WTC11 (cell line): ENCODE measurements around the gene BICDL1. TPM values are rescaled to one million over a fixed set of nuclear protein-coding genes. Genes with fewer than 3 reads are reported as not detected.
A peak's percentile ranks its signal among the peaks of the same experiment; 100 is the strongest.

Source experiments
- ATAC-seq: fragments of 200-7000 bp; cut with Tn5 transposase; 2 replicates; pipeline ENCODE4 v1.10.0; 2021; ENCODE audit warnings: mild to moderate bottlenecking, moderate library complexity
- CTCF ChIA-PET: fragments of 300-600 bp; sonication (Branson Sonifier 250); formaldehyde crosslinking; loops from one replicate; lab custom pipeline; 2021; ENCODE audit warnings: antibody characterized with exemption; lab: Charles Lee
- POLR2A ChIA-PET: fragments of 350-600 bp; sonication (Branson Sonifier 250); formaldehyde crosslinking; loops from one replicate; lab custom pipeline; 2021; ENCODE audit warnings: antibody characterized with exemption; lab: Charles Lee
- DNase-seq: peaks from one replicate; pipeline ENCODE4 v3.0.0; 2021; ENCODE audit warnings: low spot score
- H3K27ac Mint-ChIP-seq: 2 replicates; pipeline ENCODE4 v1.8.0; 2021; ENCODE audit warnings: mixed read lengths
- H3K27me3 Mint-ChIP-seq: 2 replicates; pipeline ENCODE4 v1.8.0; 2021; ENCODE audit warnings: low read depth, mild to moderate bottlenecking, moderate library complexity, mixed read lengths
- H3K36me3 Mint-ChIP-seq: 2 replicates; pipeline ENCODE4 v1.8.0; 2021; ENCODE audit warnings: mixed read lengths
- H3K4me1 Mint-ChIP-seq: 2 replicates; pipeline ENCODE4 v1.8.0; 2022; ENCODE audit warnings: mixed read lengths
- H3K4me3 Mint-ChIP-seq: 2 replicates; pipeline ENCODE4 v1.8.0; 2021; ENCODE audit warnings: mild to moderate bottlenecking, moderate library complexity, mixed read lengths
- H3K9me3 Mint-ChIP-seq: 2 replicates; pipeline ENCODE4 v1.8.0; 2021; ENCODE audit warnings: mixed read lengths
- ATF1 ChIP-seq: sonication (generic); formaldehyde crosslinking; IDR thresholded peaks from 2 replicates; pipeline ENCODE4 v1.8.1; 2023; ENCODE audit warnings: mild to moderate bottlenecking, moderate library complexity, missing genetic modification reagents
- CBFB ChIP-seq: sonication (generic); formaldehyde crosslinking; IDR thresholded peaks from 2 replicates; pipeline ENCODE4 v1.8.1; 2022; ENCODE audit warnings: mild to moderate bottlenecking, low read depth, missing genetic modification reagents
- ESRRA ChIP-seq: sonication (generic); formaldehyde crosslinking; IDR thresholded peaks from 2 replicates; pipeline ENCODE4 v1.8.1; 2022; ENCODE audit warnings: mild to moderate bottlenecking, missing genetic modification reagents, borderline replicate concordance
- GRHL2 ChIP-seq: fragments of 250-450 bp; sonication (Bioruptor Pico); IDR thresholded peaks from 2 replicates; pipeline ENCODE4 v1.8.0; 2022; ENCODE audit warnings: mild to moderate bottlenecking, moderate library complexity; ENCODE audit not compliant: insufficient replicate concordance, severe bottlenecking
- JUN ChIP-seq: sonication (generic); formaldehyde crosslinking; IDR thresholded peaks from 2 replicates; pipeline ENCODE4 v1.8.0; 2023; ENCODE audit warnings: mild to moderate bottlenecking, missing genetic modification reagents
- MAX ChIP-seq: sonication (generic); formaldehyde crosslinking; IDR thresholded peaks from 2 replicates; pipeline ENCODE4 v1.8.0; 2022; ENCODE audit warnings: mild to moderate bottlenecking, missing genetic modification reagents
- NR3C1 ChIP-seq: sonication (generic); formaldehyde crosslinking; conservative IDR thresholded peaks from 2 replicates; pipeline ENCODE4 v1.8.1; 2023; ENCODE audit warnings: low read depth, mild to moderate bottlenecking, missing genetic modification reagents
- PREB ChIP-seq: sonication (generic); formaldehyde crosslinking; IDR thresholded peaks from 2 replicates; pipeline ENCODE4 v1.8.1; 2022; ENCODE audit warnings: mild to moderate bottlenecking, missing genetic modification reagents, moderate library complexity, borderline replicate concordance
- RELA ChIP-seq: sonication (generic); formaldehyde crosslinking; IDR thresholded peaks from 2 replicates; pipeline ENCODE4 v1.8.1; 2022; ENCODE audit warnings: missing genetic modification reagents, mild to moderate bottlenecking, borderline replicate concordance
- TEAD1 ChIP-seq: sonication (generic); formaldehyde crosslinking; IDR thresholded peaks from 2 replicates; pipeline ENCODE4 v1.8.0; 2022; ENCODE audit warnings: mild to moderate bottlenecking, missing genetic modification reagents
- TEAD4 ChIP-seq: sonication (generic); formaldehyde crosslinking; IDR thresholded peaks from 2 replicates; pipeline ENCODE4 v1.8.0; 2022; ENCODE audit warnings: mild to moderate bottlenecking, missing genetic modification reagents
- ZNF121 ChIP-seq: sonication (generic); formaldehyde crosslinking; IDR thresholded peaks from 2 replicates; pipeline ENCODE4 v1.8.0; 2023; ENCODE audit warnings: missing genetic modification reagents
- ZNF512 ChIP-seq: sonication (generic); formaldehyde crosslinking; IDR thresholded peaks from 2 replicates; pipeline ENCODE4 v1.8.1; 2022; ENCODE audit warnings: missing genetic modification reagents, borderline replicate concordance
- ZNF671 ChIP-seq: fragments of 250-450 bp; sonication (Bioruptor Pico); IDR thresholded peaks from 2 replicates; pipeline ENCODE4 v1.8.0; 2021; ENCODE audit warnings: mild to moderate bottlenecking
- total RNA-seq: library from RNA; stranded (reverse); gene quantifications from 3 replicates; pipeline ENCODE4 v1.2.3, GENCODE V29; 2021
- TF ChIP-seq, protein P1 (sequence below): sonication (generic); formaldehyde crosslinking; IDR thresholded peaks from 2 replicates; pipeline ENCODE4 v1.8.1; 2023; ENCODE audit warnings: mild to moderate bottlenecking, missing genetic modification reagents, moderate library complexity
- TF ChIP-seq, protein P2 (sequence below): sonication (generic); formaldehyde crosslinking; IDR thresholded peaks from 2 replicates; pipeline ENCODE4 v1.8.1; 2022; ENCODE audit warnings: mild to moderate bottlenecking, moderate library complexity, missing genetic modification reagents
- TF ChIP-seq, protein P3 (sequence below): fragments of 250-450 bp; sonication (Bioruptor Pico); IDR thresholded peaks from 2 replicates; pipeline ENCODE4 v1.9.0; 2021; ENCODE audit warnings: mild to moderate bottlenecking
- TF ChIP-seq, protein P4 (sequence below): fragments of 250-450 bp; sonication (Bioruptor Pico); IDR thresholded peaks from 2 replicates; pipeline ENCODE4 v1.8.0; 2021; ENCODE audit warnings: mild to moderate bottlenecking
- TF ChIP-seq, protein P5 (sequence below): sonication (generic); formaldehyde crosslinking; IDR thresholded peaks from 2 replicates; pipeline ENCODE4 v1.8.1; 2023; ENCODE audit warnings: mild to moderate bottlenecking, missing genetic modification reagents

The BICDL1 gene
- total RNA-seq, 1 experiment from 2014 or later: 23.1 TPM

DNA sequence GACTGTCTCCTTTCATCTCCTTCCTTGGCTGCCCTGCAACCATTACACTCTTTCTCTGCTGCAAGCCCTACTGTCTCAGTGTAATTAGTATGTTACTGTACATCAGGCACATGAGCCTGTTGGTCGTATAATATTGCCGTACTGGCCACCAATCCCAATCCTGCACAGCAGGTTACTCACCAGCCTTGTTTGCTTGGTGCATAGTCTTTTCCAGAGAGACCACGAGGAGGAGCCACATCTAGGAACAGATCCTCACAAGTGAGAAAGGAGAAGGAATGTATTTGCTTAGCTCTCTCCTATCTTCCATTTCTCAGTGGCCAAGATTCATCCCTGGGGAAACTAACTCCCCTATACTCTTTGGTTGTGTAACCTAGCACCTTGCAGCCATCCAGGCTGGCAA, 33.0 kb upstream of the BICDL1 start:
- peaks cover 18% of the 10 kb centered on the region for H3K36me3 Mint-ChIP-seq
- no peak overlapping the region for H3K27ac Mint-ChIP-seq
- TF ChIP-seq, protein P1, sequence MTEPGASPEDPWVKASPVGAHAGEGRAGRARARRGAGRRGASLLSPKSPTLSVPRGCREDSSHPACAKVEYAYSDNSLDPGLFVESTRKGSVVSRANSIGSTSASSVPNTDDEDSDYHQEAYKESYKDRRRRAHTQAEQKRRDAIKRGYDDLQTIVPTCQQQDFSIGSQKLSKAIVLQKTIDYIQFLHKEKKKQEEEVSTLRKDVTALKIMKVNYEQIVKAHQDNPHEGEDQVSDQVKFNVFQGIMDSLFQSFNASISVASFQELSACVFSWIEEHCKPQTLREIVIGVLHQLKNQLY: no peak
- TF ChIP-seq, protein P2, sequence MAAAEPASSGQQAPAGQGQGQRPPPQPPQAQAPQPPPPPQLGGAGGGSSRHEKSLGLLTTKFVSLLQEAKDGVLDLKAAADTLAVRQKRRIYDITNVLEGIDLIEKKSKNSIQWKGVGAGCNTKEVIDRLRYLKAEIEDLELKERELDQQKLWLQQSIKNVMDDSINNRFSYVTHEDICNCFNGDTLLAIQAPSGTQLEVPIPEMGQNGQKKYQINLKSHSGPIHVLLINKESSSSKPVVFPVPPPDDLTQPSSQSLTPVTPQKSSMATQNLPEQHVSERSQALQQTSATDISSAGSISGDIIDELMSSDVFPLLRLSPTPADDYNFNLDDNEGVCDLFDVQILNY (CRISPR knock-in tag): no peak
- no peak for TF ChIP-seq RELA (CRISPR knock-in tag)
- TF ChIP-seq ATF1 (CRISPR knock-in tag): no peak
- TF ChIP-seq, protein P3, sequence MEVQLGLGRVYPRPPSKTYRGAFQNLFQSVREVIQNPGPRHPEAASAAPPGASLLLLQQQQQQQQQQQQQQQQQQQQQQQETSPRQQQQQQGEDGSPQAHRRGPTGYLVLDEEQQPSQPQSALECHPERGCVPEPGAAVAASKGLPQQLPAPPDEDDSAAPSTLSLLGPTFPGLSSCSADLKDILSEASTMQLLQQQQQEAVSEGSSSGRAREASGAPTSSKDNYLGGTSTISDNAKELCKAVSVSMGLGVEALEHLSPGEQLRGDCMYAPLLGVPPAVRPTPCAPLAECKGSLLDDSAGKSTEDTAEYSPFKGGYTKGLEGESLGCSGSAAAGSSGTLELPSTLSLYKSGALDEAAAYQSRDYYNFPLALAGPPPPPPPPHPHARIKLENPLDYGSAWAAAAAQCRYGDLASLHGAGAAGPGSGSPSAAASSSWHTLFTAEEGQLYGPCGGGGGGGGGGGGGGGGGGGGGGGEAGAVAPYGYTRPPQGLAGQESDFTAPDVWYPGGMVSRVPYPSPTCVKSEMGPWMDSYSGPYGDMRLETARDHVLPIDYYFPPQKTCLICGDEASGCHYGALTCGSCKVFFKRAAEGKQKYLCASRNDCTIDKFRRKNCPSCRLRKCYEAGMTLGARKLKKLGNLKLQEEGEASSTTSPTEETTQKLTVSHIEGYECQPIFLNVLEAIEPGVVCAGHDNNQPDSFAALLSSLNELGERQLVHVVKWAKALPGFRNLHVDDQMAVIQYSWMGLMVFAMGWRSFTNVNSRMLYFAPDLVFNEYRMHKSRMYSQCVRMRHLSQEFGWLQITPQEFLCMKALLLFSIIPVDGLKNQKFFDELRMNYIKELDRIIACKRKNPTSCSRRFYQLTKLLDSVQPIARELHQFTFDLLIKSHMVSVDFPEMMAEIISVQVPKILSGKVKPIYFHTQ: no peak
- TF ChIP-seq ESRRA (CRISPR knock-in tag): no peak
- TF ChIP-seq, protein P4, sequence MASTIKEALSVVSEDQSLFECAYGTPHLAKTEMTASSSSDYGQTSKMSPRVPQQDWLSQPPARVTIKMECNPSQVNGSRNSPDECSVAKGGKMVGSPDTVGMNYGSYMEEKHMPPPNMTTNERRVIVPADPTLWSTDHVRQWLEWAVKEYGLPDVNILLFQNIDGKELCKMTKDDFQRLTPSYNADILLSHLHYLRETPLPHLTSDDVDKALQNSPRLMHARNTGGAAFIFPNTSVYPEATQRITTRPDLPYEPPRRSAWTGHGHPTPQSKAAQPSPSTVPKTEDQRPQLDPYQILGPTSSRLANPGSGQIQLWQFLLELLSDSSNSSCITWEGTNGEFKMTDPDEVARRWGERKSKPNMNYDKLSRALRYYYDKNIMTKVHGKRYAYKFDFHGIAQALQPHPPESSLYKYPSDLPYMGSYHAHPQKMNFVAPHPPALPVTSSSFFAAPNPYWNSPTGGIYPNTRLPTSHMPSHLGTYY (CRISPR knock-in tag): no peak
- no peak for TF ChIP-seq ZNF671 (CRISPR knock-in tag)
- TF ChIP-seq ZNF121 (CRISPR knock-in tag): no peak
- TF ChIP-seq MAX (CRISPR knock-in tag): no peak
- TF ChIP-seq JUN: no peak
- TF ChIP-seq ZNF512 (CRISPR knock-in tag): no peak
- TF ChIP-seq, protein P5, sequence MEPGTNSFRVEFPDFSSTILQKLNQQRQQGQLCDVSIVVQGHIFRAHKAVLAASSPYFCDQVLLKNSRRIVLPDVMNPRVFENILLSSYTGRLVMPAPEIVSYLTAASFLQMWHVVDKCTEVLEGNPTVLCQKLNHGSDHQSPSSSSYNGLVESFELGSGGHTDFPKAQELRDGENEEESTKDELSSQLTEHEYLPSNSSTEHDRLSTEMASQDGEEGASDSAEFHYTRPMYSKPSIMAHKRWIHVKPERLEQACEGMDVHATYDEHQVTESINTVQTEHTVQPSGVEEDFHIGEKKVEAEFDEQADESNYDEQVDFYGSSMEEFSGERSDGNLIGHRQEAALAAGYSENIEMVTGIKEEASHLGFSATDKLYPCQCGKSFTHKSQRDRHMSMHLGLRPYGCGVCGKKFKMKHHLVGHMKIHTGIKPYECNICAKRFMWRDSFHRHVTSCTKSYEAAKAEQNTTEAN: no peak
- DNase-seq (no peak), ATAC-seq (peak; percentile 43; the same call in 1 of the 2 replicates)
- peaks cover 9% of the 10 kb centered on the region for H3K27me3 Mint-ChIP-seq
- peaks cover 26% of the 10 kb centered on the region for H3K9me3 Mint-ChIP-seq
- POLR2A ChIA-PET: no interaction called here
- H3K4me3 Mint-ChIP-seq: no peak overlapping the region
- no peaks in the 10 kb centered on the region for H3K4me1 Mint-ChIP-seq
- CTCF ChIA-PET: interaction anchor here (0.5 to 1.7 kb wide), 2 partner anchors 131 to 884 kb away, joined by 4 to 8 read pairs; no protein-coding TSS in a partner anchor

- DNase-seq: no peak
- H3K9me3 Mint-ChIP-seq: peaks cover 26% of the 10 kb centered on the region
- no peak for TF ChIP-seq GRHL2 (CRISPR knock-in tag)
- no peak for TF ChIP-seq TEAD4 (CRISPR knock-in tag)
- no peak for TF ChIP-seq CBFB
- TF ChIP-seq NR3C1: no peak
- no peak for TF ChIP-seq TEAD1 (CRISPR knock-in tag)
- no peak for TF ChIP-seq ATF1 (CRISPR knock-in tag)
- TF ChIP-seq JUN: no peak
- TF ChIP-seq PREB: no peak
These were observed 31.9 kb upstream of the BICDL1 start for GRCh38 chr12:119957135-119957534.

More at GRCh38 chr12:119957135-119957534, 31.9 kb upstream of the BICDL1 start:
- no peak overlapping the region for H3K4me3 Mint-ChIP-seq
- POLR2A ChIA-PET: no interaction called here
- no peaks in the 10 kb centered on the region for H3K4me1 Mint-ChIP-seq
- H3K36me3 Mint-ChIP-seq: peaks cover 18% of the 10 kb centered on the region
- ATAC-seq: no peak
- CTCF ChIA-PET: interaction anchor here (1.7 kb wide), 1 partner anchor 130 kb away, joined by 8 read pairs; no protein-coding TSS in a partner anchor
- peaks cover 9% of the 10 kb centered on the region for H3K27me3 Mint-ChIP-seq
- H3K27ac Mint-ChIP-seq: no peak overlapping the region
